Gastrocnemius medialis (tissue), 4 donors: ENCODE results near the gene ATP5F1D. TPM values are rescaled to one million over a fixed set of nuclear protein-coding genes. Genes with fewer than 3 reads are reported as not detected.

Source experiments
- ATAC-seq, 2 donors: fragments of 150-250 bp; one replicate each; pipeline ENCODE4 v1.9.1; 2016
- DNase-seq, 2 donors: peaks; one replicate each; pipeline ENCODE4 v3.0.0-alpha.2; 2019
- H3K27ac ChIP-seq, 4 donors: fragments of 200-600 bp; sonication (generic); 1 replicate in 1 of 4; 2 replicates in 3 of 4; pipeline ENCODE4 v1.5.1; 2016 to 2018; ENCODE audit warnings: mild to moderate bottlenecking in 2 of 4, moderate library complexity in 1 of 4
- H3K27me3 ChIP-seq, 3 donors: fragments of 200-600 bp; sonication (generic) in 2 of 3; 1 replicate in 1 of 3; 2 replicates in 2 of 3; pipeline versions ENCODE4 v1.5.1 to v1.6.0; 2016 to 2019; ENCODE audit warnings: mild to moderate bottlenecking in 1 of 3, moderate library complexity in 1 of 3
- H3K36me3 ChIP-seq, 2 donors: fragments of 200-600 bp; sonication (generic) in 1 of 2; one replicate each; pipeline ENCODE4 v1.5.1; 2017 to 2018
- H3K4me1 ChIP-seq, 2 donors: fragments of 200-600 bp; sonication (generic) in 1 of 2; one replicate each; pipeline ENCODE4 v1.5.1; 2016 to 2017; ENCODE audit warnings: mild to moderate bottlenecking in 2 of 2
- H3K4me3 ChIP-seq, 4 donors: fragments of 200-600 bp; sonication (generic) in 3 of 4; 1 replicate in 1 of 4; 2 replicates in 3 of 4; pipeline ENCODE4 v1.5.1; 2016 to 2019; ENCODE audit warnings: mild to moderate bottlenecking in 2 of 4
- H3K9me3 ChIP-seq, 3 donors: fragments of 200-600 bp; sonication (generic) in 2 of 3; 1 replicate in 1 of 3; 2 replicates in 2 of 3; pipeline ENCODE4 v1.5.1; 2016 to 2019
- CTCF ChIP-seq, 5 experiments: fragments of 450-650 bp in 3 of 5; fragments of 200-600 bp in 2 of 5; sonication (generic) in 2 of 5; IDR thresholded peaks in 4 of 5; conservative IDR thresholded peaks in 1 of 5; 1 replicate in 4 of 5; 2 replicates in 1 of 5; pipeline ENCODE4 v1.5.1; 2016 to 2019; ENCODE audit warnings: antibody characterized with exemption in 5 of 5, mild to moderate bottlenecking in 3 of 5, moderate library complexity in 3 of 5
- POLR2A ChIP-seq, 2 donors: fragments of 450-650 bp; IDR thresholded peaks; one replicate each; pipeline ENCODE4 v1.6.1; 2017; ENCODE audit warnings: antibody characterized with exemption in 2 of 2, mild to moderate bottlenecking in 2 of 2, moderate library complexity in 2 of 2
- in situ Hi-C, 4 donors: fragments of 200-750 bp; cut with MboI; loops; one replicate each; pipeline versions ENCODE4 v1.15.0 to v1.8.0; 2017; ENCODE audit warnings: low sequenced_read_pairs in 4 of 4
- intact Hi-C: fragments of 100-400 bp; cut with DNase I; formaldehyde crosslinking; loops from one replicate; pipeline ENCODE4 v1.15.1; 2023; ENCODE audit warnings: low total_unique reads
- total RNA-seq, 4 donors: library from RNA; depleted of rRNA; stranded (reverse); fragments of >200 nt; gene quantifications; one replicate each; pipeline versions ENCODE4 v1.1.0 to v1.2.3, GENCODE V29; 2016

The ATP5F1D gene
- total RNA-seq, 4 donors from 2014 or later, result 189 to 442 (median 273) TPM

GRCh38 chr19:1275976-1276627 lies 34.6 kb downstream of the ATP5F1D start:
- DNase-seq, result no peak
- H3K4me1 ChIP-seq, result peaks cover 50 to 51% of the 10 kb centered on the region in 2 donors
- in situ Hi-C loops, result no loop called here

GRCh38 chr19:1276628-1277022 lies 35.1 kb downstream of the ATP5F1D start:
- Histone ChIP-seq H3K4me3 (peak overlapping the region in 2 of 4 donors; percentile 71 to 82), H3K27ac (peak overlapping the region; percentile 92 to 99 (median 98)), H3K27me3 (no peaks in the 10 kb centered on the region), H3K4me1 (peaks cover 45 to 46% of the 10 kb centered on the region in 2 donors), H3K9me3 (no peaks in the 10 kb centered on the region), H3K36me3 (peaks cover 0 to 52% of the 10 kb centered on the region in 2 donors)
- intact Hi-C loops, result loop anchor here (5.0 to 10.0 kb wide), 3 partner anchors 126 to 482 kb away; partner anchors contain the start of genes ADAMTSL5, GAMT and PTBP1
- in situ Hi-C loops, result no loop called here
- DNase-seq, result peak in 1 of 2 donors; percentile 26
- TF ChIP-seq POLR2A (IDR thresholded peaks at IDR 0.05) (no peak), CTCF (IDR thresholded peaks at IDR 0.05 in 4 of 5, conservative IDR thresholded peaks at IDR 0.05 in 1 of 5) (no peak)
- ATAC-seq, result no peak

More at GRCh38 chr19:1275976-1276627, 34.6 kb downstream of the ATP5F1D start:
- intact Hi-C loops, result loop anchor here (2.0 to 10.0 kb wide), 4 partner anchors 79 to 481 kb away; partner anchors contain the start of genes ADAMTSL5, GAMT and PTBP1
- ATAC-seq, result no peak
- Histone ChIP-seq H3K9me3 (no peaks in the 10 kb centered on the region), H3K4me3 (peak overlapping the region; percentile 68 to 83 (median 76)), H3K27ac (peak overlapping the region; percentile 92 to 99 (median 98)), H3K27me3 (no peaks in the 10 kb centered on the region), H3K36me3 (peaks cover 0 to 57% of the 10 kb centered on the region in 2 donors)
- TF ChIP-seq POLR2A (IDR thresholded peaks at IDR 0.05) (peak in 1 of 2 donors; percentile 66), CTCF (IDR thresholded peaks at IDR 0.05 in 4 of 5, conservative IDR thresholded peaks at IDR 0.05 in 1 of 5) (no peak)

GRCh38 chr19:1277061-1277460 lies 35.5 kb downstream of the ATP5F1D start:
- no peak overlapping the region for H3K4me3 ChIP-seq
- ATAC-seq (no peak), DNase-seq (peak in 1 of 2 donors; percentile 31)
- no peaks in the 10 kb centered on the region for H3K9me3 ChIP-seq
- H3K27me3 ChIP-seq, result no peaks in the 10 kb centered on the region
- TF ChIP-seq CTCF (IDR thresholded peaks at IDR 0.05 in 4 of 5, conservative IDR thresholded peaks at IDR 0.05 in 1 of 5) (no peak), POLR2A (IDR thresholded peaks at IDR 0.05) (no peak)
- intact Hi-C loops (loop anchor here (5.0 to 10.0 kb wide), 3 partner anchors 125 to 482 kb away; partner anchors contain the start of genes ADAMTSL5, GAMT and PTBP1), in situ Hi-C loops (no loop called here)
- H3K27ac ChIP-seq, result peak overlapping the region in 2 of 4 donors; percentile 96 to 99
- peaks cover 42% of the 10 kb centered on the region in 2 donors for H3K4me1 ChIP-seq
- H3K36me3 ChIP-seq, result peaks cover 0 to 48% of the 10 kb centered on the region in 2 donors

DNA sequence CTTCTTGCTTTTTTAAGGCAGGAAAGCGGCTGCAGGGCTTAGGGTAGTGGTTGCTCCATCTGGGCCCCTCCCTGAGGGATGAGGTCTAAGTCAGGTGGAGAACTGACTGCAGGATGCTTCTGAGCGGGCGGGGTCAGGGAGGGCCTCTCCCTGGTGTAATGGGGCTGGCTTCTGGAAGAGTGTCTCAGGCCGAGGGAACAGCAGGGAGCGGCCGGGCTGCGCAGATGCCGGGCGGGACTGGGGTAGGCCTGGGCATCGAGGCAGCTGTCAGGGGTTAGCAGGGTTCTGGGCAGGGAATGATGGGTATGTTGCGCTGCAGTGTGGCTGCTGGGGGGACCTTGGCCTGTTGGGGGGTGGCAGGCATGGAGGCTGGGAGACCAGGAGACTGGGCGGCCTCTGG lies 36.5 kb downstream of the ATP5F1D start:
- Histone ChIP-seq H3K4me3 (no peak overlapping the region), H3K9me3 (no peaks in the 10 kb centered on the region), H3K36me3 (peaks cover 0 to 38% of the 10 kb centered on the region in 2 donors), H3K4me1 (peaks cover 31 to 32% of the 10 kb centered on the region in 2 donors), H3K27ac (no peak overlapping the region), H3K27me3 (peaks cover under 1 to 5% (median 4%) of the 10 kb centered on the region in 3 donors)
- in situ Hi-C loops, result no loop called here
- ATAC-seq (no peak), DNase-seq (no peak)
- intact Hi-C loops, result loop anchor here (5.0 to 10.0 kb wide), 3 partner anchors 124 to 483 kb away; partner anchors contain the start of genes ADAMTSL5, GAMT and PTBP1
- TF ChIP-seq POLR2A (IDR thresholded peaks at IDR 0.05) (no peak), CTCF (IDR thresholded peaks at IDR 0.05 in 4 of 5, conservative IDR thresholded peaks at IDR 0.05 in 1 of 5) (no peak)
